HEK293 (cell line): Measurements from ENCODE around the gene PLEKHA4.

ENCODE experiments used
- CTCF ChIA-PET: fragments of 350-600 bp; formaldehyde crosslinking; extraction: SDS; loops from one replicate; lab custom pipeline; 2021; ENCODE audit warnings: antibody characterized with exemption; lab: Yijun Ruan, JAX
- POLR2A ChIA-PET: fragments of 300-600 bp; formaldehyde crosslinking; extraction: SDS; loops from one replicate; lab custom pipeline; 2020; ENCODE audit warnings: antibody characterized with exemption, inconsistent platforms; lab: Yijun Ruan, JAX
- H3K27ac ChIP-seq: fragments of 200-500 bp; sonication (Bioruptor generic); 2 replicates; pipeline ENCODE4 v1.5.1; 2014; ENCODE audit warnings: low read depth, low read length, control low read depth, inconsistent platforms; ENCODE audit errors: extremely low read depth
- H3K36me3 ChIP-seq, 2 experiments: fragments of 200-500 bp in 1 of 2; sonication (Bioruptor generic) in 1 of 2; 1 replicate in 1 of 2; 2 replicates in 1 of 2; pipeline ENCODE4 v1.5.1; 2014 to 2017; ENCODE audit warnings: inconsistent platforms in 2 of 2, low read length in 2 of 2; ENCODE audit not compliant: control insufficient read depth in 2 of 2, insufficient read depth in 1 of 2
- H3K4me1 ChIP-seq: fragments of 200-500 bp; sonication (Bioruptor generic); 2 replicates; pipeline ENCODE4 v1.5.1; 2014; ENCODE audit warnings: mild to moderate bottlenecking, low read length, inconsistent platforms; ENCODE audit not compliant: control insufficient read depth, insufficient read depth
- H3K4me3 ChIP-seq: 2 replicates; pipeline ENCODE4 v1.5.1; 2011; ENCODE audit warnings: low read depth, mild to moderate bottlenecking, control low read depth, low read length, moderate library complexity
- H3K9me3 ChIP-seq: fragments of 200-500 bp; sonication (Bioruptor generic); 2 replicates; pipeline ENCODE4 v1.5.1; 2014; ENCODE audit warnings: low read depth, low read length, inconsistent platforms; ENCODE audit not compliant: control insufficient read depth, insufficient read depth
- EGR2 ChIP-seq: fragments of 450-650 bp; formaldehyde crosslinking; IDR thresholded peaks from 2 replicates; pipeline ENCODE4 v1.5.1; 2016; ENCODE audit warnings: low read depth, missing biosample characterization, missing genetic modification characterization
- GLIS1 ChIP-seq: fragments of 450-650 bp; formaldehyde crosslinking; IDR thresholded peaks from 2 replicates; pipeline ENCODE4 v1.5.1; 2016; ENCODE audit warnings: missing biosample characterization, missing genetic modification characterization
- KLF1 ChIP-seq: fragments of 450-650 bp; formaldehyde crosslinking; IDR thresholded peaks from 2 replicates; pipeline ENCODE4 v1.5.1; 2016; ENCODE audit warnings: missing biosample characterization, missing genetic modification characterization
- KLF8 ChIP-seq: fragments of 450-650 bp; formaldehyde crosslinking; IDR thresholded peaks from 2 replicates; pipeline ENCODE4 v1.5.1; 2016; ENCODE audit warnings: missing biosample characterization, missing genetic modification characterization
- RBAK ChIP-seq: fragments of 450-650 bp; formaldehyde crosslinking; IDR thresholded peaks from 2 replicates; pipeline ENCODE4 v1.5.1; 2016; ENCODE audit warnings: missing biosample characterization, missing genetic modification characterization
- YY1 ChIP-seq: fragments of 450-650 bp; formaldehyde crosslinking; IDR thresholded peaks from 2 replicates; pipeline ENCODE4 v1.5.1; 2018; ENCODE audit warnings: missing biosample characterization, missing genetic modification characterization
- ZBTB48 ChIP-seq: fragments of 450-650 bp; formaldehyde crosslinking; IDR thresholded peaks from 2 replicates; pipeline ENCODE4 v1.5.1; 2016; ENCODE audit warnings: missing biosample characterization, missing genetic modification characterization
- ZFHX2 ChIP-seq: fragments of 450-650 bp; formaldehyde crosslinking; conservative IDR thresholded peaks from 2 replicates; pipeline ENCODE4 v1.5.1; 2016; ENCODE audit warnings: missing biosample characterization, missing genetic modification characterization
- ZNF239 ChIP-seq: fragments of 450-650 bp; formaldehyde crosslinking; IDR thresholded peaks from 2 replicates; pipeline ENCODE4 v1.5.1; 2016; ENCODE audit warnings: missing biosample characterization, missing genetic modification characterization
- ZNF292 ChIP-seq: fragments of 450-650 bp; formaldehyde crosslinking; IDR thresholded peaks from 2 replicates; pipeline ENCODE4 v1.5.1; 2016; ENCODE audit warnings: low read depth, missing biosample characterization, missing genetic modification characterization, borderline replicate concordance
- ZNF354C ChIP-seq: fragments of 450-650 bp; formaldehyde crosslinking; IDR thresholded peaks from 2 replicates; pipeline ENCODE4 v1.5.1; 2016; ENCODE audit warnings: missing biosample characterization, missing genetic modification characterization, low read depth, borderline replicate concordance
- ZNF48 ChIP-seq: fragments of 450-650 bp; formaldehyde crosslinking; IDR thresholded peaks from 2 replicates; pipeline ENCODE4 v1.5.1; 2016; ENCODE audit warnings: missing biosample characterization, missing genetic modification characterization
- ZNF521 ChIP-seq: fragments of 450-650 bp; formaldehyde crosslinking; IDR thresholded peaks from 2 replicates; pipeline ENCODE4 v1.5.1; 2017; ENCODE audit warnings: missing biosample characterization, mild to moderate bottlenecking, missing genetic modification characterization
- ZNF585B ChIP-seq: fragments of 450-650 bp; formaldehyde crosslinking; IDR thresholded peaks from 2 replicates; pipeline ENCODE4 v1.5.1; 2016; ENCODE audit warnings: missing biosample characterization, missing genetic modification characterization
- ZNF624 ChIP-seq: fragments of 450-650 bp; formaldehyde crosslinking; IDR thresholded peaks from 2 replicates; pipeline ENCODE4 v1.5.1; 2017; ENCODE audit warnings: missing biosample characterization, missing genetic modification characterization
- ZNF785 ChIP-seq: fragments of 450-650 bp; formaldehyde crosslinking; IDR thresholded peaks from 2 replicates; pipeline ENCODE4 v1.5.1; 2016; ENCODE audit warnings: missing biosample characterization, missing genetic modification characterization
- ZNF791 ChIP-seq: fragments of 450-650 bp; formaldehyde crosslinking; IDR thresholded peaks from 2 replicates; pipeline ENCODE4 v1.5.1; 2016; ENCODE audit warnings: missing biosample characterization, missing genetic modification characterization
- ZSCAN16 ChIP-seq: fragments of 450-650 bp; formaldehyde crosslinking; IDR thresholded peaks from 2 replicates; pipeline ENCODE4 v1.5.1; 2016; ENCODE audit warnings: missing biosample characterization, missing genetic modification characterization
- TF ChIP-seq, protein P1 (sequence below): fragments of 450-650 bp; formaldehyde crosslinking; IDR thresholded peaks from 2 replicates; pipeline ENCODE4 v1.5.1; 2016; ENCODE audit warnings: missing biosample characterization, missing genetic modification characterization, borderline replicate concordance
- TF ChIP-seq, protein P2 (sequence below): fragments of 450-650 bp; formaldehyde crosslinking; IDR thresholded peaks from 2 replicates; pipeline ENCODE4 v1.5.1; 2016; ENCODE audit warnings: missing biosample characterization, missing genetic modification characterization
- TF ChIP-seq, protein P3 (sequence below): fragments of 450-650 bp; formaldehyde crosslinking; conservative IDR thresholded peaks from 2 replicates; pipeline ENCODE4 v1.5.1; 2016; ENCODE audit warnings: low read depth, missing biosample characterization, missing genetic modification characterization
- TF ChIP-seq, protein P4 (sequence below): fragments of 450-650 bp; formaldehyde crosslinking; IDR thresholded peaks from 2 replicates; pipeline ENCODE4 v1.5.1; 2016; ENCODE audit warnings: missing biosample characterization, missing genetic modification characterization, low read depth

PLEKHA4 gene

DNA sequence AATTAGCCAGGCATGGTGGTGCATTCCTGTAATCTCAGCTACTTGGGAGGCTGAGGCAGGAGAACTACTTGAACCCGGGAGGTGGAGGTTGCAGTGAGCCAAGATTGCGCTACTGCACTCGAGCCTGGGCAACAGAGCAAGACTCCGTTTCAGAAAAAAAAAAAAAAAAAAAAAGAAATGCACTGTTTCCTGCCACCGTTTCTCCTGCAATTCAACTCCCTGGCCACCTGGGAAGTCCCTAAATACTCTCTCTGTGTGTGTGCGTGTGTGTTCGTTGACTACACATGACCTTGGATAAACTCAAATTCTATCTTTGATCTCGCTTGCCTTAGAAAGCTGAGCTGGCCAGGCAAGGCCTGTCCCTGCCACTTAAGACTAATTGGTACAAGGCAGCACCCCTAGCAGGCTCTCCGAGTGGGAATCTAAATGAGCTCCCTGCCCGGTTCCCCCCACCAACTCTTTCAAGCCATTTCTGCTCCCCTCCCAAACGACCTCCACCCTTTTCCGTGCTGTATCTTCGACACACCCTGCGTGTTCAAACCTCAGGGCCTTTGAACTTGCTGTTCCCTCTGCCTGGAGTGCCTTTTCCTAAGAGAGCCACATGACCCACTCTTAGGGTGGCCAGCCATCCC, 52.4 kb downstream of the PLEKHA4 start (continued):
- TF ChIP-seq, protein P1, sequence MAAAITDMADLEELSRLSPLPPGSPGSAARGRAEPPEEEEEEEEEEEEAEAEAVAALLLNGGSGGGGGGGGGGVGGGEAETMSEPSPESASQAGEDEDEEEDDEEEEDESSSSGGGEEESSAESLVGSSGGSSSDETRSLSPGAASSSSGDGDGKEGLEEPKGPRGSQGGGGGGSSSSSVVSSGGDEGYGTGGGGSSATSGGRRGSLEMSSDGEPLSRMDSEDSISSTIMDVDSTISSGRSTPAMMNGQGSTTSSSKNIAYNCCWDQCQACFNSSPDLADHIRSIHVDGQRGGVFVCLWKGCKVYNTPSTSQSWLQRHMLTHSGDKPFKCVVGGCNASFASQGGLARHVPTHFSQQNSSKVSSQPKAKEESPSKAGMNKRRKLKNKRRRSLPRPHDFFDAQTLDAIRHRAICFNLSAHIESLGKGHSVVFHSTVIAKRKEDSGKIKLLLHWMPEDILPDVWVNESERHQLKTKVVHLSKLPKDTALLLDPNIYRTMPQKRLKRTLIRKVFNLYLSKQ (tag by site-specific recombination): no peak
- TF ChIP-seq YY1: no peak
- peak; percentile 69 for TF ChIP-seq GLIS1 (tag by site-specific recombination)
- 0 out of 2 replicates have a peak, but pooled peaks have one; percentile 14 for TF ChIP-seq KLF1 (tag by site-specific recombination)

DNA sequence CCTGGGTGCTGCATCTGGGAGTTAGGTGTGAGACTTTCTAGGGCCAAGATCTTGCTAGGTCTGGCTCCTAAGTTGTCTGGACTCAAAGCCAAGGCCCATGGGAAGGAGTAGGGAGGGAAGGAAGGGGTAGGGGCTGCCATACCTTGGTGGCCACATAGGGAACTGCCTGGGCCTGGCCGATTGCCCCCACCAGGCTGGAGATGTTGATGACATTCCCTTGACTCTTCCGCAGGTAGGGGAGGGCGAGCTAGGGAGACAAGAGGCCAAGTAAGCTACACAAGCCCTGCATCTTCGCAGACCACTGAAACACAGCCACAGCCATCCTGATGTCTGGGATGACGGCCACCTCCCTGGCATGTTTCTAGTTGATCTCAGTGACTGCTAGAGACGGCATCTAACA, 53.5 kb downstream of the PLEKHA4 start:
- POLR2A ChIA-PET: no interaction called here
- H3K4me3 ChIP-seq: no peak overlapping the region
- H3K27ac ChIP-seq: no peak overlapping the region
- CTCF ChIA-PET: interaction anchor here (0.5 to 2.8 kb wide), 3 partner anchors 19 to 514 kb away, joined by 3 to 11 read pairs (median 3); no protein-coding TSS in a partner anchor
- no peaks in the 10 kb centered on the region for H3K36me3 ChIP-seq
- TF ChIP-seq, protein P2, sequence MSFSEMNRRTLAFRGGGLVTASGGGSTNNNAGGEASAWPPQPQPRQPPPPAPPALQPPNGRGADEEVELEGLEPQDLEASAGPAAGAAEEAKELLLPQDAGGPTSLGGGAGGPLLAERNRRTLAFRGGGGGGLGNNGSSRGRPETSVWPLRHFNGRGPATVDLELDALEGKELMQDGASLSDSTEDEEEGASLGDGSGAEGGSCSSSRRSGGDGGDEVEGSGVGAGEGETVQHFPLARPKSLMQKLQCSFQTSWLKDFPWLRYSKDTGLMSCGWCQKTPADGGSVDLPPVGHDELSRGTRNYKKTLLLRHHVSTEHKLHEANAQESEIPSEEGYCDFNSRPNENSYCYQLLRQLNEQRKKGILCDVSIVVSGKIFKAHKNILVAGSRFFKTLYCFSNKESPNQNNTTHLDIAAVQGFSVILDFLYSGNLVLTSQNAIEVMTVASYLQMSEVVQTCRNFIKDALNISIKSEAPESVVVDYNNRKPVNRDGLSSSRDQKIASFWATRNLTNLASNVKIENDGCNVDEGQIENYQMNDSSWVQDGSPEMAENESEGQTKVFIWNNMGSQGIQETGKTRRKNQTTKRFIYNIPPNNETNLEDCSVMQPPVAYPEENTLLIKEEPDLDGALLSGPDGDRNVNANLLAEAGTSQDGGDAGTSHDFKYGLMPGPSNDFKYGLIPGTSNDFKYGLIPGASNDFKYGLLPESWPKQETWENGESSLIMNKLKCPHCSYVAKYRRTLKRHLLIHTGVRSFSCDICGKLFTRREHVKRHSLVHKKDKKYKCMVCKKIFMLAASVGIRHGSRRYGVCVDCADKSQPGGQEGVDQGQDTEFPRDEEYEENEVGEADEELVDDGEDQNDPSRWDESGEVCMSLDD (tag by site-specific recombination): no peak
- TF ChIP-seq ZBTB48 (tag by site-specific recombination) (no peak), ZSCAN16 (tag by site-specific recombination) (no peak), RBAK (tag by site-specific recombination) (no peak), ZNF791 (tag by site-specific recombination) (no peak), ZNF354C (tag by site-specific recombination) (no peak), KLF8 (tag by site-specific recombination) (no peak), ZNF239 (no peak), ZNF292 (no peak), EGR2 (tag by site-specific recombination) (no peak), ZNF785 (tag by site-specific recombination) (no peak), ZNF585B (no peak), ZFHX2 (tag by site-specific recombination) (no peak), ZNF521 (tag by site-specific recombination) (no peak), ZNF624 (tag by site-specific recombination) (no peak), ZNF48 (tag by site-specific recombination) (no peak)
- TF ChIP-seq, protein P3, sequence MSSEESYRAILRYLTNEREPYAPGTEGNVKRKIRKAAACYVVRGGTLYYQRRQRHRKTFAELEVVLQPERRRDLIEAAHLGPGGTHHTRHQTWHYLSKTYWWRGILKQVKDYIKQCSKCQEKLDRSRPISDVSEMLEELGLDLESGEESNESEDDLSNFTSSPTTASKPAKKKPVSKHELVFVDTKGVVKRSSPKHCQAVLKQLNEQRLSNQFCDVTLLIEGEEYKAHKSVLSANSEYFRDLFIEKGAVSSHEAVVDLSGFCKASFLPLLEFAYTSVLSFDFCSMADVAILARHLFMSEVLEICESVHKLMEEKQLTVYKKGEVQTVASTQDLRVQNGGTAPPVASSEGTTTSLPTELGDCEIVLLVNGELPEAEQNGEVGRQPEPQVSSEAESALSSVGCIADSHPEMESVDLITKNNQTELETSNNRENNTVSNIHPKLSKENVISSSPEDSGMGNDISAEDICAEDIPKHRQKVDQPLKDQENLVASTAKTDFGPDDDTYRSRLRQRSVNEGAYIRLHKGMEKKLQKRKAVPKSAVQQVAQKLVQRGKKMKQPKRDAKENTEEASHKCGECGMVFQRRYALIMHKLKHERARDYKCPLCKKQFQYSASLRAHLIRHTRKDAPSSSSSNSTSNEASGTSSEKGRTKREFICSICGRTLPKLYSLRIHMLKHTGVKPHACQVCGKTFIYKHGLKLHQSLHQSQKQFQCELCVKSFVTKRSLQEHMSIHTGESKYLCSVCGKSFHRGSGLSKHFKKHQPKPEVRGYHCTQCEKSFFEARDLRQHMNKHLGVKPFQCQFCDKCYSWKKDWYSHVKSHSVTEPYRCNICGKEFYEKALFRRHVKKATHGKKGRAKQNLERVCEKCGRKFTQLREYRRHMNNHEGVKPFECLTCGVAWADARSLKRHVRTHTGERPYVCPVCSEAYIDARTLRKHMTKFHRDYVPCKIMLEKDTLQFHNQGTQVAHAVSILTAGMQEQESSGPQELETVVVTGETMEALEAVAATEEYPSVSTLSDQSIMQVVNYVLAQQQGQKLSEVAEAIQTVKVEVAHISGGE: no peak
- TF ChIP-seq, protein P4, sequence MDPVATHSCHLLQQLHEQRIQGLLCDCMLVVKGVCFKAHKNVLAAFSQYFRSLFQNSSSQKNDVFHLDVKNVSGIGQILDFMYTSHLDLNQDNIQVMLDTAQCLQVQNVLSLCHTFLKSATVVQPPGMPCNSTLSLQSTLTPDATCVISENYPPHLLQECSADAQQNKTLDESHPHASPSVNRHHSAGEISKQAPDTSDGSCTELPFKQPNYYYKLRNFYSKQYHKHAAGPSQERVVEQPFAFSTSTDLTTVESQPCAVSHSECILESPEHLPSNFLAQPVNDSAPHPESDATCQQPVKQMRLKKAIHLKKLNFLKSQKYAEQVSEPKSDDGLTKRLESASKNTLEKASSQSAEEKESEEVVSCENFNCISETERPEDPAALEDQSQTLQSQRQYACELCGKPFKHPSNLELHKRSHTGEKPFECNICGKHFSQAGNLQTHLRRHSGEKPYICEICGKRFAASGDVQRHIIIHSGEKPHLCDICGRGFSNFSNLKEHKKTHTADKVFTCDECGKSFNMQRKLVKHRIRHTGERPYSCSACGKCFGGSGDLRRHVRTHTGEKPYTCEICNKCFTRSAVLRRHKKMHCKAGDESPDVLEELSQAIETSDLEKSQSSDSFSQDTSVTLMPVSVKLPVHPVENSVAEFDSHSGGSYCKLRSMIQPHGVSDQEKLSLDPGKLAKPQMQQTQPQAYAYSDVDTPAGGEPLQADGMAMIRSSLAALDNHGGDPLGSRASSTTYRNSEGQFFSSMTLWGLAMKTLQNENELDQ (tag by site-specific recombination): no peak
- peaks cover 5% of the 10 kb centered on the region for H3K4me1 ChIP-seq
- H3K9me3 ChIP-seq: no peaks in the 10 kb centered on the region
